NCI-H2029 treated with DMSO at 0.1 percent for 48 hours (cell line): Measurements from ENCODE around the gene PADI3.

ENCODE experiments used
- DNase-seq: peaks from one replicate; lab custom pipeline; 2025; lab: John Stamatoyannopoulos, UW

PADI3 gene

DNA sequence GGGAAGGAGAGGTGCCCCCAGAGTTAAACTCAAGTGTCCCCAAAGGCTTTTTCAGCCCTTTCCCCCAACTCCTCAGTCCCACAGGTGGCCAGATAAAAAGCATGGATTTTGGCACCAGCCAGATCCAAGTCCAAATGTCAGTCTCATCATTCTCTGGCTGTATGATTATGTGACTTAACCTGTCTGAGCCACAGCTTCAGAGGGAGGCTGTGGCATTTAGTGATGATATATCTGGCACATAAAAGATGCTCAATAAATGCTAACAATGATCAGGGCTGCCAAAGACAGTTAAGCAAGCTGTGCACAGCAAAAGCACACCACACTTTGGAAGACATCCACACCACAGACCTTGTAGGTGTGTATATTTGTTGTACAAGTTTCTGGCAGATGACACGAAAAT, 5.6 kb upstream of the PADI3 start:
- DNase-seq = no peak

DNA sequence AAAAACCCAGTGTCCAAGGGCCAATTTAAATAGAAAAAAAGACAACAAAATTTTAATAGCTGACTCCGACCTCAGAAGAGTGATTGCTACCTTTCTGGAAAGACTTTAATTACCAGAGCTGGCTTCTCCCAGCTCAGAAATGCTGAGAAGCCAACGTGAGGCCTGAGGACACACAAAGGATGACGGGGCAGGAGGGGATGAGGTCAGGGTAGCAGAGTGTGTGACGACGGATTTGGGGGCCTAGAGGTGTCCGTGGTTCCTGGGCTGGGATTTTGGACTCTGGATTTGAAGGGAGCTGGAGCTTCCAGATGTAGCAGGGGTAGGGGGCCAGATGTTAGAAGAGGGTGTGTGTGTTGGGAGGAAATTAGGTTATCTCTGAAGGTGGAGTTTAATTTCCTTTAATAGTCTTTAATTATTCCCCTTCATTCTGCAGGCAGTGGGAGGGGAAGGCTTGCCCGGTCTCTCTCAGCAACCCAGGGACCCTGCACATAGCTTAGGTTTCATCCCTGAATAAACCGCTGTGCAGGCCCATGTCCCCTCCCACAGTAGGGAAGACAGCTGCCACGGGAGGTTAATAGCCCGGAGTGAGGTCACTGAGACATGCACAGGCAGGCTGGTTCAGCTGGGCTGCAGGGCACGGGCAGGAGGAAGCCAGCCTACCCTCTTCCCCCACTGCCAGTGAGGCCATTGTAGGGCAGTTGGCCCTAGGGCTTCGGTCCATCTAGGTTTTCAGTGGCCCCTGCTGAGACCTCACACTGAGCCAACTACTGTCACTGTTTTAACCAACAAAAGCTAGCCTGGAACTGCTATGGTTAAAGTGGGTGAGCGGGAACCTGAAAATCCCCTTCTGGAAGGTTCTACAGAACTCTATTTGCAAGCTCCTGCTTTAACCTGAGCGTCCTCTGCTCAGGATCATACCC, 3.8 kb upstream of the PADI3 start:
- DNase-seq = no peak

DNA sequence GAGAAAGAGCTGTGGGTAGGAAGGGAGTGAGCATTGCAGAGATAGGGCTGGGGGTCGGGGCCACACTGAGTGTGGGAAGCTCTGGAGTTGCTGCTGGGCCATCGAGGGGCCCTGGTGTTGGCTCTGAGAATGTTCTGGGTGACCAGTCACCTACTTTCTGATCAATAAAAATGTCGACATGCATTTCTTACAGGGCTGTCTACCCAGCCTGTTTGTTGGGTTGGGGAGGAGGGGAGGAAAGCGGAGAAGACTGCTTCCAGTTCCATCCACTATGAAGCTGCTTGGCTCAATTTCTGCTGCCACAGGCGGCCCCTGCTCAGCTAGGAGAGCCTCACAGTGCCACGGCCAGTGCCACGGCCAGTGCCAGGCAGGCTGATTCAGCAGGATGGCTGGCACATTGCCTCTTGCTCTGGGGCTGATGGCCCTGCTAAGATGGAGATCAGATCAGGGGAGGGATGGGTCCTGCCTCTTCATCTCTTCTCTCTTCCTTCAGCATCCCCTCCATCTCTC, 3.0 kb upstream of the PADI3 start:
- no peak for DNase-seq

DNA sequence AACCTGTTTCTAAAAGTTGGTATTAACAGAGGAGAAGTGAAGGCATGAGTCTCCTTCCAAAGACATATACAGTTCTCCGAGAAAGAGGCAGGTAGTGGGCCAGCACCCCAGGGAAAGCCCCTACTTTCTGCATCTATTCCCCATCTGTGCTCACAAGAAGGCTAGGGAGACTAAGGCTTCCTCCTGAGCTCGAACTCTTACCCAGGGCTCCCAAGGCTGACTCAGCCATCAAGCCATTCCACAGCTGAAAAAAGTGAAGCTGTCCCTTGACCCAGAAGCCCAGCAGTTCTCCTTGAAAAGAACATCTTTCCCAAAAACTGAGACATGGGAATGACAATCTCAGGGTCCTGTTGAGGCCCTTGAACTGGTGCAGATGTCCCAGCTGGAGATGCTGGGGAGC, 1.9 kb upstream of the PADI3 start:
- DNase-seq = no peak

DNA sequence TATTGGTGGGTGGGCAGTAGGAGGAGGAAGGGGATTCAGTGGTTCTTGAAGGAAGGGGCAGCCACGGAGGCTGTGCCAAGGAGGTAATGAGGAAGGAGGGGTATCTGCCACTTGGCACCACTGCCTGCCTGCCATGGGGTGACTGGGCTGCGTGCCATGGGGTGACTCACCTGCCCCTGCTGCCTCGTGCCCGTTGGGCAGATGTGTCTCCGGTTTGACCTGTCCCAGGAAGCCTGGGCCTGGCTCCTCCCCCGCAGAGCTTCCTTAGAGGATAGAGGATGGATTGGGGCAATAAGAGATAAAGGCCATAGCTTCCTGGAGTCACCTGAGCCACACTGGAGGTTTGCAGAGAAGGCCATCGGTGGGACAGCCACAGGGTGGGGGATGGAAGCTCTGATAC, 1.7 kb downstream of the PADI3 start:
- no peak for DNase-seq

DNA sequence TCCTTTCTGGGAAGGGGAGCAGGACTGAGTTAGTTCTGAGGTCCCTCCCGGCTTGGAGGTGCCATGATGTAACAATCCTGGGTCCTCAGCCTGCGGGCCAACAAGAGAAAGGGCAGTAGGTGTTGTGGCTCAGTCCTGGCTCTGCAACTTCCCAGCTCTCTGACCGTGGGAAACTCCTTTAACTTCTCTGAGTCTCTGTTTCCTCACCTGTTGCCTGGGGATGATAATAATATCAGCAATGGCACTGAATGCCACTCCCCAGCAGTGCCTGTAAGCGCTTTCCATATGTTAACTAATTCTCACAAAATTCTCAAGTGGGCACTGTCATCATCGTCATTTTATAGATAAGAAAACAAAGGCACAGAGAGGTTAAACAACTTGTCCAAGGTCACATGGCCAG, 2.3 kb downstream of the PADI3 start:
- DNase-seq = no peak

DNA sequence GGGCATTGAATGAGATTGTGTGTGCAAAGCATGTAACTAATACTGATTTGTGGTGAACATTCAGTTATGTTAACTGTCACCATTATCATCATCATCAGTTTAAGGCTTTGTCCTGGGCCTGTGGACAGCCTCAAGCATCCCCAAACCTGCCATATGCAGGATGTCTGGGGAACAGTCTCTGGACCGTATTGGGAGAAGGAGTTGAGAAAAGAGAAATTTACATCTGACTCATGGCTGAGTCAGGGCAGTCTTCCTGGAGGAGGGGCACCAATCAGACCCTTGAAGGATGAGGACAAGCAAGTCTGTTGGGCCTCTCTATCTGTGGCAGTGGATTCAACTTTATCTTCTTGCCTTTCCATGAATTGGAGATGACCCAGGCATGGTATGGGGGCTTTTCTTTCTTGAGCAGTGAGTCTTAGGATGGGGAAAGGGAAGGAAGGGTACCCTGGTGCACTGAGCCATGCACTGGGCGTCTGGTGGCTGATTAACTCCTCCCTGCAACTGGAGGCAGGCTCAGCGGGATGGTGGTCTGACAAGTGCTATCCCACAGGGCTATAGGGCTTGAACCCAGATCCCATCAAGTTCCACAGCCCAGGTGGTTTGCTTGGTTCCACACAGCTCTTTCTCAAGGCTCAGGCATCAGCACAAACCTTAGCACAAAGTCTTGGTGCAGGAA, 2.9 kb downstream of the PADI3 start:
- DNase-seq = no peak

DNA sequence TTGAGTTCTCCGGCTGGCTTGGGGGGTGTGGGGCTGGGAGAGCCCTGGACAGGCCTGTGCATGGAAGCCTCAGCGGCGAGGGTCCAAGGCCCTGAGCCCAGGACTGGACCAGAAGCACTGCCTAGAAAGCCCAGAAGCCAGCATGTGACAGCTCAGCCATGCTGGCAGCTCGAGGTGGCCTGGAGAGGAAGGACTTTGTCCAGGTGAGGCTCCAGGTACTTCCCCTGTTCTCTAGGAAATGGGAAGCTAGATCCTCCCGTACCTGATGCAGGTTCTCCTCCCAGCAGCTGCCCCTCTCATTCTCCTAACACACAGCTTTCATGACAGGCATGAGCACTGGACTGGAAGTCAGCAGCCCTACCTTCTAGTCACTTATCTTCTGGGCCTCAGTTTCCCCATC, 6.4 kb downstream of the PADI3 start:
- DNase-seq = no peak

DNA sequence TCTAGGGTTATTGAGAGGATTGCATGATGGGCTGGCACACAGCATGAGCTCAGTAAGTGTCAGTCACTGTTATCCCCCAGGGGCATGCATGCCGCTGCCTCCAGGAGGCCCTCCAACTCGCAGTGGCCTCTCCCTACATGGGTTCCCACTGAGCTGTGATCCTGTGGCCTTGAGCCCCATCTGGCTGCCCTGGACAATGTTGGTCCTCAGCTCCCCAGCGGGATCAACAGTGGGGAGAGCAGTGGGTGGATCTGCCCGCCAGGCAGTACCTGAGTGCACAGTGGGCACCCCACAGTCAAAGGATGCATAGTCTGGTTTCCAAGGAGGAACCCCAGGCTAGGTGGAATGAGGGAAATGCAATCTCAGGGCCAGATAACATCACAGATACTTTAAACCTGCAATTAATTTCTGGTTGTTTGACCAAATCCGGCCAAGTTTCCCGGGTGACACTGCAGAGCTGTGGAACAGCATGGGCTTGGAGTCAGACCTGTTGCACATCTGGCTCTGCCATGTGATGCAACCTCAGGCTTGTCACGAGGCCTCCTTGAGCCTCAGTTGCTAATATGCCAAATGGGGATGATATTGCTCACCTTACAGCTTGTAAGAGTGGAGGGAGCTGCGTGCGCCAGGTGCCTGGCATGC, 9.3 kb downstream of the PADI3 start:
- DNase-seq = no peak

DNA sequence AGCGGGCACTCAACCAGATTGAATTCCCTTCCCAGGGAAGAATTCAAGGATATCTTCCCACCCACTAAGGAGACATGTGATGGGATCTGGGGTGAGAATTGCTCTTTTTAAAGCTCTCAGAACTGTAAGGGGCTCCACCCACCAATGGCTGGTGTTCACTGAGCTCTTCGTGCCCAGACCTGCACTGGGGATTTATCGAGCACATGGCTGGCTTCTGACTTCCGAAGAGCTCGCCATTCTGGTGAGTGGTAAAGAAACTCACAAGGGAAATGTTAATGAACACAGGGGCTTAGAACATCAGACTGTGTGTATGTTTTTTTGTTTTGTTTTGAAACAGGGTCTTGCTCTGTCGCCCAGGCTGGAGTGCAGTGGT, 9.8 kb downstream of the PADI3 start:
- DNase-seq = no peak

DNA sequence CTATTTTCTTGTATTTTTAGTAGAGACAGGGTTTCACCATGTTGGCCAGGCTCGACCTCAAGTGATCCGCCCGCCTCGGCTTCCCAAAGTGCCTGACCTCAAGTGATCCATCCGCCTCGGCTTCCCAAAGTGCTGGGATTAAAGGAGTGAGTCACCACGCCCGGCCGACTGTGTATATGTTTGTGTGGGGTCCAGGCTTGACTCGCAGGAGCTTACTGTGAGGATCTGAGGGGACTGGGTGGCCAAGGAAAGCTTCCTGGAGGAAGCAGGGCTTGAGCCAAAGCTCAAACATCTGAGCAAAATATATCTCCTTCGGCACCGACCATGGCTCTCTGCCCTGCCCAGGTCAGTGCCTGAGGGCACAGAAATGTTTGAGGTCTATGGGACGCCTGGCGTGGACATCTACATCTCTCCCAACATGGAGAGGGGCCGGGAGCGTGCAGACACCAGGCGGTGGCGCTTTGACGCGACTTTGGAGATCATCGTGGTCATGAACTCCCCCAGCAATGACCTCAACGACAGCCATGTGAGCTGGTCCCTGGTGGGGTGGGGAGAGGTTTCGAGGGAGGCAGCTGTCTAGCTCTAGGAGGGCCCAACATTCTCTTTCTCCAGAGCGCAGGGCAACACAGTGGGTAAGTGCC, 10.5 kb downstream of the PADI3 start:
- no peak for DNase-seq

DNA sequence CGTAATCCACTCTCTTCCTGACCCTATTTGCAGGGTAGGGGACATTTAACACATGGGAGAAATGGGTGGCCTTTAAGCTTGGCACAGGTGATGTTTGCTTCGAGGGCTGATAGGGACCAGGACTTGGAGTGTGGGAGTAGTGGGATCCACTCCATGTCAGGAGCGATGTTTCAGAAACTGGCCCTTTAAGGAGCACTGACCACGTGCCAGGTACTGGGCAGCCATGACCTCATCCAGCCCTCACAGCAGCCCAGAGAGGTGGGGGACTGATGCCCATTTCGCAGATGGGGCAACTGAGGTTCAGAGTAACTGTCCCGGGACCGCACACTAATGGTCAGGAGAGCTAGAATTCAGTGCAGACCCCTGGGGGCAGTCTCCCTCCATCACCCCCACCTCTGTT, 11.4 kb downstream of the PADI3 start:
- DNase-seq = no peak

DNA sequence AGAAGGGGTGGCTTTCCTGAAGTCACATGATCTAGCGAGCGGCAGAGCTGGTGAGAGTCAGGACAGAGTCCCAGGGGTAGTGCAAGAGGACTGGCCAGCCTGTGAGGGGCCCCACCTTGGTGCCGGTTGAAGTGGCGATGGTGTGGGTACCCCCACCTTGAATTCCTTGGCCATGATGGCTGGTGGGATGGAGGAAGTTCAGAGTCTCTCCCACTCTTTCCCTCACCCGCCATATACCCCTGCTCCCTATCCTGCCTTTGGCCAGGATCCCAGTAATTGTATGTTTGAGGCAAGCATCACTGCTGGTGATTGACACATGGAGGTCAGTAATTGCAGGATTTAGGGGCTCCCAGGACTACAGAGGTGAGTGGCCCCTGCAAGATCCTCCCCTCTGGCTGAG, 11.8 kb downstream of the PADI3 start:
- DNase-seq = no peak

DNA sequence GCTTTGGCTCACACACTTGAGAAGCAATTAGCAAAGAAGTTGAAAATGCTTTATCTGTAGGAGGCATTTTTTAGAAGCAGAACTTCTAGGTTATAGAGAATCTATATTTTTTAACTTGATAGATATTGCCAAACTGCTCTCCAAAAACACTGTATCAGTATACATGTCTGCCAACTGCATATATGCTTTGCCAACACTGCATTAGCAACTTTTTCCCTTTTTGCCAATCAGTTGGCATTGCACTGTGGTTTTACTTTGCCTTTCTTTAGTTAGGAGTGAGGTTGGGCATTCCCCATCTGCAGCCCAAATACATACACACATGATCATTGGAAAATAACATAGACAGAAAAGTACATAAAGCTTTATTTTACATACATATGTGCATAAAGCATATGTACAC, 15.0 kb downstream of the PADI3 start:
- DNase-seq = no peak

DNA sequence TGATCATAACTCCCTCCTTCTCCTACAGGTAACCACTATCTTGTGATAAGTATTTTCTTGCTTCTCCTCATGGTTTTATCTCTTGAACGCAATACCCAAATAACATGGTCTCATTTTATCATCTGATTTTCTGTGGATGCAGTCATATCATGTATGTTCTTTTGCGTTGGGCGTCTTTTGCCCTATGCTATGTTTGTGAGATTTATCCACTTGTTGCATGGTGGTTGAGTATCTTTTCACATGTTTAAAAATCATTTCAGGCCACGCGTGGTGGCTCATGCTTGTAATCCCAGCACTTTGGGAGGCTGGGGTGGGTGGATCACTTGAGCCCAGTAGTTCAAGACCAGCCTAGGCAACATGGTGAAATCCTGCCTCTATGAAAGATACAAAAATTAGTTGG, 15.6 kb downstream of the PADI3 start:
- DNase-seq = no peak

DNA sequence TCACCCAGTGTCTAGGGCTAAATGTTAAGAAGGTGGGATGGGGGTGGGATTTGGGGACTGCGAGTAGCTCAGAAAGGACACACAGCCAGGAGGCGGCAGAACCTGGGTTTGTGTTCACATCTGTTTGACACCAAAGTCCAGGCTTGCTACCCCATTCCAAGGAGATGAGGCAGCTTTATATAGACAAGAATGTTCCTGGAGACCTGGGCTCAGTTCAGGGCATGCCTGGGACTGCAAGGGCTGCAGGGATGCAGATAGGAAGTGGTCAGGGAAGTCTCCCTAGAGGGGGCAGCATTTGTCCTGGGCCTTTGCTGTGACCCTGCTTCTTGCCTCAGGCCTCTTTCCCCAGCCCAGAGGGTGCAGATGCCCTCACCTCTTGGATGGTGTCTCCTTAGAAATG, 16.3 kb downstream of the PADI3 start:
- DNase-seq = no peak

DNA sequence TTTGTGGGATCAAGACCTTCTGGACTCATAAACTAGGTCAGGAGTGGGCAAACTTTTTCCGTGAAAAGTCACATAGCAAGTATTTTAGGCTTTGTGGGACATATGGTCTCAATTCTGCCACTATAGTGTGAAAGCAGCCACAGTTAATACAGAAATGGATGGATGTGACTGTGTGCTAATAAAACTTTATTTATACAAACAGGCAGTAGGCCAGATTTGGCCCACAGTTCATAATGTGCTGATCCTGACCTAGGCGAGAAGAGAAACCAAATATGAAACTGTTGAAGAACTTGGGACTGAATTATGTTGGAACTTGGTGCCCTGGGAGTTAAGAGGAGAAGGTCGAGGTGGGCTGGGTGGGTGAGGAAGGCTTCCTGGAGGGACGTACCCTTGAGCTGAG, 17.1 kb downstream of the PADI3 start:
- no peak for DNase-seq

DNA sequence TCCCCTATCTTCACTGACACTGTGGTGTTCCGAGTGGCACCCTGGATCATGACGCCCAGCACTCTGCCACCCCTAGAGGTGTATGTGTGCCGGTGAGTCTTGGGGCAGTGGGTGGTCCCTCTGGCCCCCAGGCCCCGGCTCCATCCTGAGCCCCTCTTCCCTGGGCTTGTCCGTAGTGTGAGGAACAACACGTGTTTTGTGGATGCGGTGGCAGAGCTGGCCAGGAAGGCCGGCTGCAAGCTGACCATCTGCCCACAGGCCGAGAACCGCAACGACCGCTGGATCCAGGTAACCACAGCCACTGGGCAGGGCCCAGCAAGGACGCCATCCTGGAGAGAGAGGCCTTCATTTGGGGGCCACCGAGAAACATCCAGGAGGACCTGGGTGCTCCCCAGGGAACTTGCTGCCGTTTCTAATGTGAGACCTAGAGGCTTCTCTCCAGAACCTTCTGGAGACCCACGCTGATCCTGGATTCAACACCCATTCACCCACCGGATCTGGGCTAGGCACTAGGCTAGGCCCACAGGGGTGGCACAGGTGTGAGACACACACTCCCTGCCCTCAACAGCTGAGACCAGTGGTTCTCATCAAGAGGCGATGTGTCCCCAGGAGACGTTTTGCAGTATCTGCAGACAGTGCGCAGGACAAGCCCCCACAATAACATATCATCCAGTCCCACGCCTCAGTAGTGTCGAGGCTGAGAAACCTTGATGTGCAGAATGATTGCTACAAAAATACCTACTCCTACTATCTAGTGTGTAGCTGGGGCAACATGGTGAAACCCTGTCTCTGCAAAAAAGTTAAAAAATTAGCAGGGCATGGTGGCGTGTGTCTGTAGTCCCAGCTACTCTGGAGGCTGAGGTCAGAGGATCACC, 22.2 kb downstream of the PADI3 start:
- DNase-seq = no peak

DNA sequence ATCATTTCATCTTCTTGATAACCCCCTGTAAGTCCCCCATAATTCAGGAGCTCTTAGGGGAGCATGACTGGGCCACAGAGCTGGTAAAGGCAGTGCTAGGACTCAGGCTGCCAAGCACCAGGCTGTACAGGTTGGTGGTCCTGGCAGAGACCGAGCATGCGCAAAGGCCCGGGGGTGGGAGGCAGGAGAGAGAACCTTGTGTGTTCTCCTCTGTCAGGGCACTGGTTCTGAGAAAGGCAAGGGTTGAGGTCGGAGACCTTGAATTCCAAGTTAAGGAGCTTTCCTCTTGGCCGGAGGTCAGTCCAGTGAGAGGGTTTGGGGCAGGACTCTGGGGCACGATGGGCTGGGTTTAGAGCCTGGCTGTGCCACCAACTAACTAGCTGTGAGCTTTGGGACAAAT, 23.2 kb downstream of the PADI3 start:
- DNase-seq = no peak

DNA sequence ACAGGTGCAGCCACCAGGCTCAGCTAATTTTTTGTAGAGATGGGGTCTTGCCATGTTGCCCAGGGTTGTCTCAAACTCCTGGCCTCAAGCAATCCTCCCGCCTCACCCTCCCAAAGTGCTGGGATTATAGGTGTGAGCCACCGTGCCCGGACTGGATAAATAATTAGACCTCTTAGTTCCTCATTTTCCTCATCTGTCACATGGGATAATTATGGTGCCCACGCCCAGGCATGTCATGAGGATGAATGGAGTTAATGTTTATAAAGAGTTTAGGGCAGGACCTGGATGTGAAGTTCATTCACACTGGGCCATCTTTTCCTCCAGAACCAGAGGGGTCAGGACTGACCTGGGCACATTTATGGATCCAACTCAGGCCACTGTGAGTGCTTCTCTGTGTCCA, 23.7 kb downstream of the PADI3 start:
- no peak for DNase-seq

DNA sequence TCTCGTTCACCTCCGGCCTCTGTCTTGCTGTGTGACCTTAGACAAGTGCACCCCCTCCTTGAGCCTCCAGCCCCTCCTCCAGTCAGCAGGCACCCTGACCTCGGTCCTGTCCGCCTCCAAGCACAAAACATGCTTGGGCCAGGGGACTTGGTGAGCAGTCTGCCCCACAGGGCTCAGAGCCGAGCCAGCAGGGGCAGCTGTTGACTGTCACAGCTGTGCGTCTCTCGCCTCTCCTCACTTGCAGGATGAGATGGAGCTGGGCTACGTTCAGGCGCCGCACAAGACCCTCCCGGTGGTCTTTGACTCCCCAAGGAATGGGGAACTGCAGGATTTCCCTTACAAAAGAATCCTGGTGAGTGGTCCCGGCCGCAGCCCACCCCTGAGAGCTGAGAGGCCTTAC, 24.2 kb downstream of the PADI3 start:
- no peak for DNase-seq
